Astrocyte (in vitro differentiated cells and primary cell): ENCODE data around the gene ZBTB6. TPM values are rescaled to one million over a fixed set of nuclear protein-coding genes. Genes with fewer than 3 reads are reported as not detected.
A peak's percentile ranks its signal among the peaks of the same experiment; 100 is the strongest.

Source experiments
- DNase-seq: peaks from one replicate; pipeline ENCODE4 v3.0.0-alpha.2; 2010; ENCODE audit warnings: low read depth
- FAIRE-seq: peaks from 2 replicates; lab custom pipeline; 2011; peaks lifted over from hg19 to GRCh38; lab: Jason Lieb, UNC
- H2AFZ ChIP-seq: 2 replicates; pipeline ENCODE4 v1.6.0; 2012; ENCODE audit warnings: low read depth, low read length, inconsistent platforms
- H3K27ac ChIP-seq: 2 replicates; pipeline ENCODE4 v1.5.1; 2011; ENCODE audit warnings: low read depth, low read length, inconsistent platforms
- H3K27me3 ChIP-seq: 2 replicates; pipeline ENCODE4 v1.6.0; 2011; ENCODE audit warnings: low read length, inconsistent platforms; ENCODE audit not compliant: insufficient read depth
- H3K36me3 ChIP-seq: 2 replicates; pipeline ENCODE4 v1.5.1; 2011; ENCODE audit warnings: low read length, inconsistent platforms; ENCODE audit not compliant: insufficient read depth
- H3K4me1 ChIP-seq: 2 replicates; pipeline ENCODE4 v1.5.1; 2011; ENCODE audit warnings: low read length, inconsistent platforms; ENCODE audit not compliant: insufficient read depth
- H3K4me2 ChIP-seq: 2 replicates; pipeline ENCODE4 v1.6.0; 2012; ENCODE audit warnings: low read length, inconsistent platforms
- H3K4me3 ChIP-seq: 2 replicates; pipeline ENCODE4 v1.5.1; 2011; ENCODE audit warnings: low read depth, mild to moderate bottlenecking, low read length, inconsistent platforms; ENCODE audit not compliant: insufficient read depth
- H3K79me2 ChIP-seq: 2 replicates; pipeline ENCODE4 v1.6.0; 2012; ENCODE audit warnings: mild to moderate bottlenecking, low read length, inconsistent platforms; ENCODE audit not compliant: insufficient read depth
- H3K9ac ChIP-seq: 2 replicates; pipeline ENCODE4 v1.6.0; 2012; ENCODE audit warnings: mild to moderate bottlenecking, low read length, inconsistent platforms
- H3K9me3 ChIP-seq: 2 replicates; pipeline ENCODE4 v1.5.1; 2012; ENCODE audit warnings: low read depth, mild to moderate bottlenecking, low read length, inconsistent platforms; ENCODE audit not compliant: insufficient read depth
- H4K20me1 ChIP-seq: 2 replicates; pipeline ENCODE4 v1.6.0; 2012; ENCODE audit warnings: low read length, inconsistent platforms; ENCODE audit not compliant: insufficient read depth
- H3K27ac Mint-ChIP-seq: one replicate; pipeline ENCODE4 v1.8.0; 2021; ENCODE audit warnings: mild to moderate bottlenecking, mixed read lengths; ENCODE audit not compliant: unreplicated experiment
- H3K27me3 Mint-ChIP-seq: one replicate; pipeline ENCODE4 v1.8.0; 2021; ENCODE audit warnings: low read depth, mixed read lengths; ENCODE audit not compliant: unreplicated experiment
- H3K36me3 Mint-ChIP-seq: one replicate; pipeline ENCODE4 v1.8.0; 2021; ENCODE audit warnings: low read depth, mixed read lengths; ENCODE audit not compliant: unreplicated experiment
- H3K4me1 Mint-ChIP-seq: one replicate; pipeline ENCODE4 v1.8.0; 2021; ENCODE audit warnings: low read depth, mixed read lengths; ENCODE audit not compliant: unreplicated experiment
- H3K4me3 Mint-ChIP-seq: one replicate; pipeline ENCODE4 v1.8.0; 2021; ENCODE audit warnings: mild to moderate bottlenecking, moderate library complexity, mixed read lengths; ENCODE audit not compliant: unreplicated experiment
- H3K9me3 Mint-ChIP-seq: one replicate; pipeline ENCODE4 v1.8.0; 2021; ENCODE audit warnings: mild to moderate bottlenecking, mixed read lengths; ENCODE audit not compliant: unreplicated experiment
- EZH2 ChIP-seq: IDR thresholded peaks from 2 replicates; pipeline ENCODE4 v1.6.1; 2012; ENCODE audit warnings: mild to moderate bottlenecking, low read length, inconsistent platforms; ENCODE audit not compliant: insufficient read depth
- total RNA-seq: library from RNA; stranded (reverse); gene quantifications from 2 replicates; pipeline ENCODE4 v1.2.1, GENCODE V29; 2021
- TF ChIP-seq, protein P1 (sequence below): IDR thresholded peaks from 2 replicates; pipeline ENCODE4 v1.5.1; 2011; ENCODE audit warnings: low read depth, mild to moderate bottlenecking, inconsistent platforms, low read length, moderate library complexity; ENCODE audit not compliant: insufficient read depth

ZBTB6 gene
- total RNA-seq, 1 donor from 2014 or later, result 8.5 TPM

- no peak overlapping the region for H2AFZ ChIP-seq
- no peaks in the 10 kb centered on the region for H3K27me3 ChIP-seq
- H3K9me3 ChIP-seq, result no peaks in the 10 kb centered on the region
- no peak overlapping the region for H3K4me3 ChIP-seq
- no peak overlapping the region for H3K9ac ChIP-seq
- Mint-ChIP-seq H3K4me1 (peaks cover 13% of the 10 kb centered on the region), H3K36me3 (no peaks in the 10 kb centered on the region), H3K9me3 (no peaks in the 10 kb centered on the region), H3K27me3 (no peaks in the 10 kb centered on the region), H3K4me3 (no peak overlapping the region), H3K27ac (no peak overlapping the region)
- DNase-seq (no peak), FAIRE-seq (no peak)
- no peak overlapping the region for H3K4me2 ChIP-seq
- peaks cover 4% of the 10 kb centered on the region for H3K36me3 ChIP-seq
- H3K79me2 ChIP-seq, result peaks cover 62% of the 10 kb centered on the region
- no peak for TF ChIP-seq EZH2
- H3K4me1 ChIP-seq, result peaks cover 4% of the 10 kb centered on the region
- peaks cover 15% of the 10 kb centered on the region for H4K20me1 ChIP-seq
- no peak overlapping the region for H3K27ac ChIP-seq
These were observed 23.8 kb upstream of the ZBTB6 start for GRCh38 chr9:122936883-122937282.

- Histone ChIP-seq H3K4me2 (no peak overlapping the region), H3K36me3 (peaks cover 4% of the 10 kb centered on the region), H3K4me1 (no peaks in the 10 kb centered on the region), H3K9me3 (no peaks in the 10 kb centered on the region), H2AFZ (no peak overlapping the region), H4K20me1 (peaks cover 11% of the 10 kb centered on the region), H3K4me3 (no peak overlapping the region), H3K27ac (no peak overlapping the region), H3K79me2 (peaks cover 62% of the 10 kb centered on the region), H3K9ac (no peak overlapping the region), H3K27me3 (no peaks in the 10 kb centered on the region)
- no peaks in the 10 kb centered on the region for H3K9me3 Mint-ChIP-seq
- H3K27me3 Mint-ChIP-seq, result no peaks in the 10 kb centered on the region
- no peak overlapping the region for H3K4me3 Mint-ChIP-seq
- H3K4me1 Mint-ChIP-seq, result peaks cover 11% of the 10 kb centered on the region
- DNase-seq (no peak), FAIRE-seq (no peak)
- H3K27ac Mint-ChIP-seq, result no peak overlapping the region
- H3K36me3 Mint-ChIP-seq, result no peaks in the 10 kb centered on the region
- TF ChIP-seq, protein P1, sequence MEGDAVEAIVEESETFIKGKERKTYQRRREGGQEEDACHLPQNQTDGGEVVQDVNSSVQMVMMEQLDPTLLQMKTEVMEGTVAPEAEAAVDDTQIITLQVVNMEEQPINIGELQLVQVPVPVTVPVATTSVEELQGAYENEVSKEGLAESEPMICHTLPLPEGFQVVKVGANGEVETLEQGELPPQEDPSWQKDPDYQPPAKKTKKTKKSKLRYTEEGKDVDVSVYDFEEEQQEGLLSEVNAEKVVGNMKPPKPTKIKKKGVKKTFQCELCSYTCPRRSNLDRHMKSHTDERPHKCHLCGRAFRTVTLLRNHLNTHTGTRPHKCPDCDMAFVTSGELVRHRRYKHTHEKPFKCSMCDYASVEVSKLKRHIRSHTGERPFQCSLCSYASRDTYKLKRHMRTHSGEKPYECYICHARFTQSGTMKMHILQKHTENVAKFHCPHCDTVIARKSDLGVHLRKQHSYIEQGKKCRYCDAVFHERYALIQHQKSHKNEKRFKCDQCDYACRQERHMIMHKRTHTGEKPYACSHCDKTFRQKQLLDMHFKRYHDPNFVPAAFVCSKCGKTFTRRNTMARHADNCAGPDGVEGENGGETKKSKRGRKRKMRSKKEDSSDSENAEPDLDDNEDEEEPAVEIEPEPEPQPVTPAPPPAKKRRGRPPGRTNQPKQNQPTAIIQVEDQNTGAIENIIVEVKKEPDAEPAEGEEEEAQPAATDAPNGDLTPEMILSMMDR, result no peak
- TF ChIP-seq EZH2, result no peak
These were observed 23.3 kb upstream of the ZBTB6 start for GRCh38 chr9:122936464-122936863.

- TF ChIP-seq EZH2, result no peak
- TF ChIP-seq, protein P1, result no peak
- Mint-ChIP-seq H3K9me3 (no peaks in the 10 kb centered on the region), H3K4me3 (no peak within 1 kb of the TSS), H3K27me3 (no peaks in the 10 kb centered on the region), H3K4me1 (peaks cover 3% of the 10 kb centered on the region), H3K36me3 (no peaks in the 10 kb centered on the region), H3K27ac (peak within 1 kb of the TSS; percentile 84)
- no peaks in the 10 kb centered on the region for H3K9me3 ChIP-seq
- DNase-seq, result peak; percentile 82
- H3K36me3 ChIP-seq, result no peaks in the 10 kb centered on the region
- H2AFZ ChIP-seq, result peak within 1 kb of the TSS; percentile 86
- H3K79me2 ChIP-seq, result peaks cover 89% of the 10 kb centered on the region
- H3K27me3 ChIP-seq, result no peaks in the 10 kb centered on the region
- peaks cover 6% of the 10 kb centered on the region for H3K4me1 ChIP-seq
- no peak for FAIRE-seq
- H4K20me1 ChIP-seq, result peaks cover 10% of the 10 kb centered on the region
- H3K4me3 ChIP-seq, result peak within 1 kb of the TSS; percentile 97
- H3K4me2 ChIP-seq, result peak within 1 kb of the TSS; percentile 90
- H3K9ac ChIP-seq, result peak within 1 kb of the TSS; percentile 92
- peak within 1 kb of the TSS; percentile 79 for H3K27ac ChIP-seq
These were observed 18.4 kb upstream of the ZBTB6 start, which contains the start of gene ZBTB26 for GRCh38 chr9:122931226-122932121. Gene ZBTB26, minus strand, starts transcription at chr9:122931512. Its CDS starts 11,578 bp downstream, at chr9:122919934.
